Measurements from ENCODE around the gene CLCNKB. TPM values are rescaled to one million over a fixed set of nuclear protein-coding genes. Genes with fewer than 3 reads are reported as not detected.
"Not testable (repeated sequence)": the region's sequence is repeated elsewhere in the genome, so short reads cannot be mapped to it uniquely, and the experiment has no call there.

CLCNKB gene
- total and polyA plus RNA-seq, 11 donors = 0.50 to 2.7 (median 1.5) TPM

- ATAC-seq (no peak), DNase-seq (no peak)
- H3K4me1 ChIP-seq = peaks cover 0 to 9% (median 2%) of the 10 kb centered on the region in 12 donors
- H3K36me3 ChIP-seq = no peaks in the 10 kb centered on the region
- intact Hi-C loops (cut with DNase I) = loop anchor here in 5 of 10 donors (2.0 to 10.0 kb wide), 5 partner anchors 45 to 267 kb away; partner anchors contain the start of gene UQCRHL (in 2 of the 5)
- TF ChIP-seq POLR2A (IDR thresholded peaks at IDR 0.05) = no peak
- TF ChIP-seq, protein P1, sequence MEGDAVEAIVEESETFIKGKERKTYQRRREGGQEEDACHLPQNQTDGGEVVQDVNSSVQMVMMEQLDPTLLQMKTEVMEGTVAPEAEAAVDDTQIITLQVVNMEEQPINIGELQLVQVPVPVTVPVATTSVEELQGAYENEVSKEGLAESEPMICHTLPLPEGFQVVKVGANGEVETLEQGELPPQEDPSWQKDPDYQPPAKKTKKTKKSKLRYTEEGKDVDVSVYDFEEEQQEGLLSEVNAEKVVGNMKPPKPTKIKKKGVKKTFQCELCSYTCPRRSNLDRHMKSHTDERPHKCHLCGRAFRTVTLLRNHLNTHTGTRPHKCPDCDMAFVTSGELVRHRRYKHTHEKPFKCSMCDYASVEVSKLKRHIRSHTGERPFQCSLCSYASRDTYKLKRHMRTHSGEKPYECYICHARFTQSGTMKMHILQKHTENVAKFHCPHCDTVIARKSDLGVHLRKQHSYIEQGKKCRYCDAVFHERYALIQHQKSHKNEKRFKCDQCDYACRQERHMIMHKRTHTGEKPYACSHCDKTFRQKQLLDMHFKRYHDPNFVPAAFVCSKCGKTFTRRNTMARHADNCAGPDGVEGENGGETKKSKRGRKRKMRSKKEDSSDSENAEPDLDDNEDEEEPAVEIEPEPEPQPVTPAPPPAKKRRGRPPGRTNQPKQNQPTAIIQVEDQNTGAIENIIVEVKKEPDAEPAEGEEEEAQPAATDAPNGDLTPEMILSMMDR (IDR thresholded peaks at IDR 0.05) = no peak
- H3K27ac ChIP-seq = no peak overlapping the region
- H3K9me3 ChIP-seq = no peaks in the 10 kb centered on the region
- WGBS, 4 donors = 63 to 81% (median 79%) methylated on average over 3 to 8 of the region's 8 CpGs
- H3K4me3 ChIP-seq = no peak overlapping the region
- H3K27me3 ChIP-seq = peaks cover 0 to 3% (median 0%) of the 10 kb centered on the region in 9 donors
These were observed 10.4 kb downstream of the CLCNKB start for GRCh38 chr1:16053781-16054502.

DNA sequence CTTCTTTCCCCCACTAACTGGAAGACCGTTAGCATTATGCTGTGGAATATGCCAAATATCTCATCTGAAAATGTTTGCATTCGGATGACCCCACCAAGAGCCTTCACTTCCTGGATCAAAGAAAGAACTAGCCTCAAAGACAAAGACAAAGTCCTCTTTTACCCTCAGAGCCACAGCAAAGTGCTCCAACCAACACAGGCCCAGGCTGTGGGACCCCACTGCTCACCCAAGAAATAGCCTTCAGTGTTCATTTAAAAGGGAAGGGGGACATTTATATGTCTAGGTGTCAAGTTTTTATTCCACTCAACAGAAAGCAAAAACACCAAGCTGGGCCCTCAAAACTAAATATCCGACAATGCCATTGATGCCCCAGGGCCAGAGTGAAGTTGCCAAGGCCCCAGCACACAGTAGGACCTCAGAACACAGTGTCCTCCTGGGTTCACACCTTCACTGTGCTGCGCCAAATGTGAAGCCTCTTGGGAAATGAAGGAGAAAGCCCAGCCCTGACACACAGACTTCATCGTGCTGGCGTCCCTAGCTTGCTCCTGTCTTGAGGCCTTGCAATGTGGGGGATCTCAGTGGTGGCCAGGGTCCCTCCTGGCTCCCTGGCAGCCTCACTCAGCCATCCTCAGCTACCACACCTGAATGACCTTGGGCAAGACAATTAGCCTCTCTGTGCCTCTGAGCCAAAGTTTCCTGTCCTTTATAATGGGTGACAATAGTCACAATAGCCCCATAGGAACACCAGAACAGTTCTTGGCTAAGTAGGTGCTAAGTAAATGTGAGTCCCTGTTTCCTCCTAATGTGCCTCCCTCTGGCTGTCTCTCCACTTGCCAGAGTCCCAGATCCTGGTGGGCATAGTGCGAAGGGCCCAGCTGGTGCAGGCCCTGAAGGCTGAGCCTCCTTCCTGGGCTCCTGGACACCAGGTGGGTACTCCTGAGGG lies 11.3 kb downstream of the CLCNKB start:
- ATAC-seq (no peak), DNase-seq (no peak)
- no peak overlapping the region for H3K27ac ChIP-seq
- WGBS, 4 donors = 80 to 92% (median 83%) methylated on average over 6 to 7 of the region's 7 CpGs
- intact Hi-C loops (cut with DNase I) = loop anchor here in 7 of 10 donors (1.0 to 10.0 kb wide), 11 partner anchors 46 to 268 kb away; partner anchors contain the start of gene UQCRHL (in 2 of the 7)
- no peak overlapping the region for H3K4me3 ChIP-seq
- no peaks in the 10 kb centered on the region for H3K9me3 ChIP-seq
- TF ChIP-seq POLR2A (IDR thresholded peaks at IDR 0.05) = no peak
- TF ChIP-seq, protein P1 (IDR thresholded peaks at IDR 0.05) = no peak
- H3K4me1 ChIP-seq = peaks cover 0 to 6% (median 0%) of the 10 kb centered on the region in 12 donors
- no peaks in the 10 kb centered on the region for H3K27me3 ChIP-seq
- H3K36me3 ChIP-seq = no peaks in the 10 kb centered on the region

- peak; percentile 71 to 87 (median 84) for DNase-seq
- Histone ChIP-seq H3K4me1 (peaks cover 0 to 6% (median 0%) of the 10 kb centered on the region in 12 donors), H3K4me3 (no peak overlapping the region), H3K27me3 (no peaks in the 10 kb centered on the region), H3K9me3 (no peaks in the 10 kb centered on the region), H3K27ac (no peak overlapping the region), H3K36me3 (no peaks in the 10 kb centered on the region)
- WGBS, 4 donors = 35 to 60% (median 37%) methylated on average over 13 to 18 of the region's 18 CpGs
- peak; percentile 71 to 89 (median 80) for ATAC-seq
- intact Hi-C loops (cut with DNase I) = loop anchor here (1.0 to 10.0 kb wide), 9 partner anchors 47 to 264 kb away; partner anchors contain the start of gene UQCRHL (in 1 of the 10)
- TF ChIP-seq, protein P1 (IDR thresholded peaks at IDR 0.05) = peak; percentile 78 to 97 (median 88)
- no peak for TF ChIP-seq POLR2A (IDR thresholded peaks at IDR 0.05)
These were observed 12.3 kb downstream of the CLCNKB start for GRCh38 chr1:16055613-16056520.

- not testable (repeated sequence) for H3K36me3 ChIP-seq, H3K27me3 ChIP-seq, ATAC-seq, DNase-seq, H3K4me1 ChIP-seq, H3K27ac ChIP-seq, H3K4me3 ChIP-seq, H3K9me3 ChIP-seq
- intact Hi-C loops (cut with DNase I) = loop anchor here in 9 of 10 donors (1.0 to 10.0 kb wide), 7 partner anchors 47 to 264 kb away; partner anchors contain the start of gene UQCRHL (in 1 of the 9)
- 38 to 80% (median 54%) methylated on average over 1 to 4 of the region's 4 CpGs for WGBS, 4 donors
These were observed 12.9 kb downstream of the CLCNKB start for GRCh38 chr1:16056521-16056912.

DNA sequence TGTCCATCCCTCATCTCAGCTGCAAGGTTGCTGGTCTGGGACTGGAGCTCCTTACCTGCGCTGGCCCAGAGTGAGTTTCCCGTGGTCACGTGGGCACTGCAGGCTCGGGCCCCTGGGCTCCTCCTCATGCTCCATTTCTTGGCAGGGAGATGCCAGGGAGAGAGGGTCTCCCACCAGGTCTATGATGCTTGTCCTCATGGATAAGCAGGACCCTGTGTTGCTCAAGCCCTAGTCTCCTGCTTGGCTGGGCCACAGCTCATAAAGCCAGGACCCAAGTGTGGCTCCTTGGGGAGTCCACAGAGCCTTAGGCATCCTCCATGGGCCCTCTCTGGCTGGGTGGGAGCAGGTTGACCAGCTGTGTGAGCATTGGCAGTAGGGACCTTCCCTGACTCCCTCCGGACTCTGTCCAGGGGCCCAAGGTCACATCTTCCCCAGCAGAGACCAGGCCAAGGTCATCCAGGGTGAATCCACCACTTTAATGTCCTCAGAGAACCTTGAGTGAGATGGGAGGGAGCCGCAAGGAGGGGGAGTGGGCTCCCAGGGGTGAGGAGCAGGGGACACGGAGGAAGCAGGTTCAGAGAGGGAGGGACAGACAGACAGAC lies 13.8 kb downstream of the CLCNKB start:
- peak in 1 of 4 donors; percentile 8 for ATAC-seq
- 69 to 77% (median 71%) methylated on average over 6 to 7 of the region's 7 CpGs for WGBS, 4 donors
- H3K27ac ChIP-seq, DNase-seq, H3K36me3 ChIP-seq, H3K9me3 ChIP-seq, H3K4me3 ChIP-seq, H3K4me1 ChIP-seq, H3K27me3 ChIP-seq: not testable (repeated sequence)
- intact Hi-C loops (cut with DNase I) = loop anchor here in 6 of 10 donors (1.0 to 10.0 kb wide), 7 partner anchors 24 to 265 kb away; partner anchors contain the start of gene UQCRHL (in 1 of the 6)
